ENCODE results near the gene EN1. TPM values are rescaled to one million over a fixed set of nuclear protein-coding genes. Genes with fewer than 3 reads are reported as not detected.

EN1 gene
- total and polyA plus RNA-seq, 2 experiments from 2014 or later, result not detected

GRCh38 chr2:118830881-118831280, 16.6 kb downstream of the EN1 start:
- H3K36me3 ChIP-seq, result no peaks in the 10 kb centered on the region
- TF ChIP-seq CTCF (IDR thresholded peaks at IDR 0.05; ENCODE audit: low read depth, low read length), result no peak
- peaks cover 100% of the 10 kb centered on the region for H3K27me3 ChIP-seq
- peaks cover 9% of the 10 kb centered on the region for H3K4me1 ChIP-seq (ENCODE audit: low read depth)
- DNase-seq (ENCODE audit: low read depth in 1 of 2, low spot score in 1 of 2), result no peak
- no peak overlapping the region for H3K27ac ChIP-seq
- no peaks in the 10 kb centered on the region for H3K9me3 ChIP-seq (ENCODE audit: low read depth)
- no peak overlapping the region for H3K4me3 ChIP-seq

- H3K27me3 ChIP-seq, result peaks cover 100% of the 10 kb centered on the region
- H3K4me1 ChIP-seq (ENCODE audit: low read depth), result peaks cover 1% of the 10 kb centered on the region
- no peaks in the 10 kb centered on the region for H3K9me3 ChIP-seq (ENCODE audit: low read depth)
- DNase-seq (ENCODE audit: low read depth in 1 of 2, low spot score in 1 of 2), result no peak
- H3K36me3 ChIP-seq, result no peaks in the 10 kb centered on the region
- no peak for TF ChIP-seq CTCF (IDR thresholded peaks at IDR 0.05; ENCODE audit: low read depth, low read length)
- no peak overlapping the region for H3K27ac ChIP-seq
- H3K4me3 ChIP-seq, result no peak overlapping the region
These were observed 17.3 kb downstream of the EN1 start for GRCh38 chr2:118830118-118830517.

GRCh38 chr2:118826093-118826492, 21.4 kb downstream of the EN1 start:
- Histone ChIP-seq H3K4me1 (ENCODE audit: low read depth) (no peaks in the 10 kb centered on the region), H3K27ac (no peak overlapping the region), H3K4me3 (no peak overlapping the region), H3K9me3 (ENCODE audit: low read depth) (no peaks in the 10 kb centered on the region), H3K27me3 (peaks cover 77% of the 10 kb centered on the region), H3K36me3 (no peaks in the 10 kb centered on the region)
- no peak for DNase-seq (ENCODE audit: low read depth in 1 of 2, low spot score in 1 of 2)
- no peak for TF ChIP-seq CTCF (IDR thresholded peaks at IDR 0.05; ENCODE audit: low read depth, low read length)

- Histone ChIP-seq H3K27ac (no peak overlapping the region), H3K4me3 (no peak overlapping the region), H3K9me3 (ENCODE audit: low read depth) (no peaks in the 10 kb centered on the region), H3K36me3 (no peaks in the 10 kb centered on the region), H3K27me3 (peaks cover 58% of the 10 kb centered on the region), H3K4me1 (ENCODE audit: low read depth) (no peaks in the 10 kb centered on the region)
- DNase-seq (ENCODE audit: low read depth in 1 of 2, low spot score in 1 of 2), result no peak
- no peak for TF ChIP-seq CTCF (IDR thresholded peaks at IDR 0.05; ENCODE audit: low read depth, low read length)
These were observed 23.8 kb downstream of the EN1 start for GRCh38 chr2:118823633-118824032.

- no peak for TF ChIP-seq CTCF (IDR thresholded peaks at IDR 0.05; ENCODE audit: low read depth, low read length)
- Histone ChIP-seq H3K9me3 (ENCODE audit: low read depth) (no peaks in the 10 kb centered on the region), H3K4me3 (no peak overlapping the region), H3K4me1 (ENCODE audit: low read depth) (no peaks in the 10 kb centered on the region), H3K27ac (no peak overlapping the region), H3K27me3 (peaks cover 58% of the 10 kb centered on the region), H3K36me3 (no peaks in the 10 kb centered on the region)
- no peak for DNase-seq (ENCODE audit: low read depth in 1 of 2, low spot score in 1 of 2)
These were observed 24.9 kb downstream of the EN1 start for GRCh38 chr2:118822572-118822971.

GRCh38 chr2:118822015-118822414, 25.4 kb downstream of the EN1 start:
- TF ChIP-seq CTCF (IDR thresholded peaks at IDR 0.05; ENCODE audit: low read depth, low read length), result no peak
- no peak for DNase-seq (ENCODE audit: low read depth in 1 of 2, low spot score in 1 of 2)
- Histone ChIP-seq H3K36me3 (no peaks in the 10 kb centered on the region), H3K27ac (no peak overlapping the region), H3K9me3 (ENCODE audit: low read depth) (no peaks in the 10 kb centered on the region), H3K27me3 (peaks cover 54% of the 10 kb centered on the region), H3K4me1 (ENCODE audit: low read depth) (no peaks in the 10 kb centered on the region), H3K4me3 (no peak overlapping the region)
